Measurements from ENCODE around the gene DAB1. TPM values are rescaled to one million over a fixed set of nuclear protein-coding genes. Genes with fewer than 3 reads are reported as not detected.

DAB1 gene
- total and polyA plus RNA-seq, 2 of the 8 experiments (the other 6 are each of a cell fraction or from before 2014, with no cell fraction given): 4.4 to 11.8 TPM

GRCh38 chr1:57160594-57160993 is 263.3 kb downstream of the DAB1 start:
- Histone ChIP-seq H3K4me1 (replicated peaks in 1 of 4; ENCODE audit: control insufficient read depth in 3 of 4, insufficient read depth in 4 of 4, low read length in 3 of 4) (peaks cover 5 to 18% (median 13%) of the 10 kb centered on the region in 4 experiments; a peak in 5 of 7 replicates), H2BK120ac (replicated peaks; ENCODE audit: low read depth, low read length) (no peak overlapping the region), H3K27ac (ENCODE audit: low read depth, low read length) (no peak overlapping the region), H3K4me3 (ENCODE audit: extremely low read depth in 1 of 4, insufficient read depth in 2 of 4, low read depth in 3 of 4, low read length in 4 of 4) (no peak overlapping the region), H3K56ac (replicated peaks; ENCODE audit: insufficient read length, low read depth, low read length) (no peak overlapping the region), H3K79me1 (ENCODE audit: low read depth, low read length) (no peaks in the 10 kb centered on the region), H3K9ac (replicated peaks in 1 of 4; ENCODE audit: extremely low read depth in 1 of 4, low read depth in 3 of 4, low read length in 3 of 4) (no peak overlapping the region), H2BK12ac (ENCODE audit: low read depth, low read length) (no peak overlapping the region), H4K20me1 (replicated peaks in 1 of 2; ENCODE audit: control insufficient read depth in 1 of 2, insufficient read depth in 2 of 2, low read length in 2 of 2) (no peaks in the 10 kb centered on the region), H3K4me2 (ENCODE audit: insufficient read depth in 1 of 2, low read depth in 2 of 2, low read length in 2 of 2) (no peak overlapping the region), H4K91ac (replicated peaks; ENCODE audit: insufficient read length, low read length) (no peak overlapping the region), H2AFZ (ENCODE audit: low read length) (no peak overlapping the region), H3K9me3 (ENCODE audit: insufficient read depth in 2 of 2, low read depth in 1 of 2, low read length in 1 of 2) (no peaks in the 10 kb centered on the region), H3K18ac (ENCODE audit: extremely low read depth, low read length) (no peak overlapping the region), H3K79me2 (ENCODE audit: control insufficient read depth in 1 of 2, insufficient read depth in 2 of 2, low read length in 2 of 2) (no peaks in the 10 kb centered on the region), H2BK5ac (ENCODE audit: low read depth, low read length) (no peak overlapping the region), H2BK15ac (ENCODE audit: low read length) (no peak overlapping the region), H2BK20ac (ENCODE audit: low read length) (no peak overlapping the region), H4K5ac (ENCODE audit: insufficient read length, low read depth, low read length) (no peak overlapping the region), H3K23ac (ENCODE audit: insufficient read length) (no peak overlapping the region), H3K4ac (replicated peaks; ENCODE audit: insufficient read length, low read depth, low read length) (no peak overlapping the region), H3K27me3 (replicated peaks in 1 of 4; ENCODE audit: control insufficient read depth in 3 of 4, extremely low read depth in 1 of 4, insufficient read depth in 3 of 4, low read length in 3 of 4) (no peaks in the 10 kb centered on the region), H3K14ac (ENCODE audit: insufficient read length) (no peak overlapping the region), H2AK5ac (ENCODE audit: low read depth, low read length) (no peak overlapping the region), H4K8ac (ENCODE audit: extremely low read depth, insufficient read depth, low read length) (no peak overlapping the region), H3K36me3 (ENCODE audit: control insufficient read depth in 2 of 4, insufficient read depth in 4 of 4, low read length in 3 of 4) (no peaks in the 10 kb centered on the region), H3K23me2 (ENCODE audit: low read depth, low read length) (no peaks in the 10 kb centered on the region)
- DNase-seq (ENCODE audit: low read depth in 1 of 2, low spot score in 2 of 2) (no peak), FAIRE-seq (no peak)
- WGBS, 2 experiments (ENCODE audit: extremely low coverage in 1 of 2, insufficient coverage in 1 of 2, insufficient read length in 1 of 2, insufficient replicate concordance in 2 of 2, low coverage in 1 of 2, low lambda C conversion rate in 2 of 2, missing lambda C conversion rate in 1 of 2): 85% methylated on average over 4 of the region's 4 CpGs; no CpG with 5 or more reads in 1 of the 2 experiments
- ChIA-PET CTCF (ENCODE audit: partially characterized antibody) (interaction anchor here (0.7 kb wide), 1 partner anchor 329 kb away, joined by 3 read pairs; no protein-coding TSS in a partner anchor), POLR2A (ENCODE audit: partially characterized antibody) (no interaction called here)
- no peak for TF ChIP-seq EZH2 (IDR thresholded peaks at IDR 0.05; ENCODE audit: low read depth, low read length, severe bottlenecking)
- no peak for TF ChIP-seq SIN3A (conservative IDR thresholded peaks at IDR 0.05 in 1 of 2, IDR thresholded peaks at IDR 0.05 in 1 of 2; ENCODE audit: low read depth in 1 of 2, low read length in 2 of 2)
- TF ChIP-seq JUND (IDR thresholded peaks at IDR 0.05; ENCODE audit: low read length): no peak
- no peak for TF ChIP-seq SRF (IDR thresholded peaks at IDR 0.05; ENCODE audit: low read depth, low read length)
- TF ChIP-seq EGR1 (IDR thresholded peaks at IDR 0.05; ENCODE audit: borderline replicate concordance, low read depth, low read length): no peak
- no peak for TF ChIP-seq GABPA (IDR thresholded peaks at IDR 0.05; ENCODE audit: borderline replicate concordance, insufficient read depth, low read length)
- no peak for TF ChIP-seq RNF2 (IDR thresholded peaks at IDR 0.05; ENCODE audit: borderline replicate concordance, low read depth, low read length, missing control alignments, poor library complexity, severe bottlenecking)
- no peak for TF ChIP-seq RFX5 (IDR thresholded peaks at IDR 0.05; ENCODE audit: borderline replicate concordance, low read depth, low read length)
- TF ChIP-seq BCL11A (IDR thresholded peaks at IDR 0.05; ENCODE audit: low read depth in 2 of 2, low read length in 2 of 2): no peak
- no peak for TF ChIP-seq USF2 (IDR thresholded peaks at IDR 0.05; ENCODE audit: low read length)
- TF ChIP-seq ASH2L (IDR thresholded peaks at IDR 0.05; ENCODE audit: low read length): no peak

Measured in H1 (cell line).